A549 (cell line): ENCODE results near the gene NDUFS8. TPM values are rescaled to one million over a fixed set of nuclear protein-coding genes. Genes with fewer than 3 reads are reported as not detected.

ENCODE experiments used
- ATAC-seq, 2 experiments: fragments of 200-7000 bp in 1 of 2; fragments of >200 bp in 1 of 2; cut with Nextera tagmentation in 1 of 2; cut with Tn5 transposase in 1 of 2; 3 replicates each; pipeline versions ENCODE4 v1.8.0 to v1.9.1; 2018 to 2020; ENCODE audit warnings: mild to moderate bottlenecking in 1 of 2, moderate library complexity in 1 of 2
- CTCF ChIA-PET: fragments of 300-600 bp; sonication (Branson Sonifier 250); formaldehyde crosslinking; extraction: SDS; loops from one replicate; lab custom pipeline; 2021; ENCODE audit warnings: antibody characterized with exemption, inconsistent platforms; lab: Yijun Ruan, JAX
- POLR2A ChIA-PET: fragments of 350-600 bp; formaldehyde crosslinking; extraction: SDS; loops from one replicate; lab custom pipeline; 2021; ENCODE audit warnings: antibody characterized with exemption, inconsistent platforms; lab: Yijun Ruan, JAX
- DNase-seq, 2 experiments: peaks; one replicate each; pipeline versions ENCODE4 v3.0.0 to v3.0.0-alpha.2; 2011 to 2016; ENCODE audit warnings: low read depth in 1 of 2, low spot score in 1 of 2
- FAIRE-seq: peaks from 2 replicates; lab custom pipeline; 2011; peaks lifted over from hg19 to GRCh38; lab: Jason Lieb, UNC
- H3K27ac ChIP-seq, 2 experiments: fragments of >200 bp; sonication (Bioruptor Twin); formaldehyde crosslinking; 3 replicates each; pipeline ENCODE4 v1.5.1; 2016 to 2017
- H3K4me1 ChIP-seq: fragments of >200 bp; sonication (Bioruptor Twin); formaldehyde crosslinking; 3 replicates; pipeline ENCODE4 v1.6.1; 2016
- H3K4me2 ChIP-seq: fragments of >200 bp; sonication (Bioruptor Twin); formaldehyde crosslinking; 3 replicates; pipeline ENCODE4 v1.6.1; 2016
- H3K4me3 ChIP-seq: fragments of >200 bp; sonication (Bioruptor Twin); formaldehyde crosslinking; 3 replicates; pipeline ENCODE4 v1.5.1; 2016
- H3K9me3 ChIP-seq: fragments of >200 bp; sonication (Bioruptor Twin); formaldehyde crosslinking; 3 replicates; pipeline ENCODE4 v1.6.1; 2016
- ATOH8 ChIP-seq: fragments of 250-450 bp; sonication (Bioruptor Pico); IDR thresholded peaks from 2 replicates; pipeline ENCODE4 v1.5.0; 2020; ENCODE audit warnings: low read depth, mild to moderate bottlenecking, moderate library complexity
- BHLHE40 ChIP-seq: IDR thresholded peaks from 2 replicates; pipeline ENCODE4 v1.6.1; 2012; ENCODE audit warnings: low read depth, low read length, inconsistent platforms
- EHF ChIP-seq: fragments of 250-450 bp; sonication (Bioruptor Pico); IDR thresholded peaks from 2 replicates; pipeline ENCODE4 v1.5.0; 2020; ENCODE audit warnings: mild to moderate bottlenecking
- EP300 ChIP-seq, 2 experiments: fragments of >200 bp; sonication (Bioruptor Twin); formaldehyde crosslinking; IDR thresholded peaks; 2 replicates in 1 of 2; 3 replicates in 1 of 2; pipeline ENCODE4 v1.6.1; 2016 to 2017
- GATA3 ChIP-seq: IDR thresholded peaks from 2 replicates; pipeline ENCODE4 v1.6.1; 2012; ENCODE audit warnings: borderline replicate concordance
- HOXA7 ChIP-seq: fragments of 250-450 bp; sonication (Bioruptor Pico); IDR thresholded peaks from 2 replicates; pipeline ENCODE4 v1.5.0; 2020; ENCODE audit warnings: mild to moderate bottlenecking, moderate library complexity
- HOXB5 ChIP-seq: fragments of 250-450 bp; sonication (Bioruptor Pico); IDR thresholded peaks from 2 replicates; pipeline ENCODE4 v1.5.0; 2020; ENCODE audit warnings: mild to moderate bottlenecking, moderate library complexity
- JUN ChIP-seq, 2 experiments: fragments of >200 bp; sonication (Bioruptor Twin); formaldehyde crosslinking; IDR thresholded peaks; 2 replicates in 1 of 2; 3 replicates in 1 of 2; pipeline ENCODE4 v1.6.1; 2016 to 2017
- PBX3 ChIP-seq: IDR thresholded peaks from 2 replicates; pipeline ENCODE4 v1.6.1; 2012
- POLR2A ChIP-seq: IDR thresholded peaks from 2 replicates; pipeline ENCODE4 v1.6.1; 2012; ENCODE audit warnings: mild to moderate bottlenecking, low read length
- POLR2AphosphoS2 ChIP-seq: conservative IDR thresholded peaks from 2 replicates; pipeline ENCODE4 v1.6.1; 2012; ENCODE audit warnings: low read length, improper control_type of control experiment, inconsistent platforms
- RAD21 ChIP-seq, 2 experiments: fragments of >200 bp in 1 of 2; sonication (Bioruptor Twin) in 1 of 2; formaldehyde crosslinking in 1 of 2; IDR thresholded peaks in 1 of 2; conservative IDR thresholded peaks in 1 of 2; 2 replicates in 1 of 2; 3 replicates in 1 of 2; pipeline ENCODE4 v1.6.1; 2012 to 2018; ENCODE audit warnings: inconsistent platforms in 1 of 2
- RARB ChIP-seq: fragments of 250-450 bp; sonication (Bioruptor Pico); IDR thresholded peaks from 2 replicates; pipeline ENCODE4 v1.8.0; 2021; ENCODE audit warnings: mild to moderate bottlenecking, moderate library complexity
- TP53 ChIP-seq: fragments of 250-450 bp; sonication (Bioruptor Pico); IDR thresholded peaks from 2 replicates; pipeline ENCODE4 v1.5.0; 2021; ENCODE audit warnings: mild to moderate bottlenecking, moderate library complexity
- USF2 ChIP-seq: fragments of 450-650 bp; IDR thresholded peaks from 2 replicates; pipeline ENCODE4 v1.6.1; 2014; ENCODE audit warnings: antibody characterized with exemption
- ZNF302 ChIP-seq: fragments of 250-450 bp; sonication (Bioruptor Pico); IDR thresholded peaks from 2 replicates; pipeline ENCODE4 v1.9.0; 2021; ENCODE audit warnings: inconsistent platforms, mild to moderate bottlenecking, moderate library complexity
- ZSCAN20 ChIP-seq: fragments of 250-450 bp; sonication (Bioruptor Pico); IDR thresholded peaks from 2 replicates; pipeline ENCODE4 v1.8.0; 2022; ENCODE audit warnings: mild to moderate bottlenecking, moderate library complexity
- WGBS: methylation state at CpG from one replicate; pipeline ENCODE4 v1.1.6; 2017; ENCODE audit errors: missing lambda C conversion rate; 5-methylcytosine and 5-hydroxymethylcytosine counted together
- polyA plus RNA-seq, 4 experiments: library from polyadenylated mRNA; depleted of rRNA in 3 of 4; stranded (reverse); fragments of >200 nt; fragmentation: RNase III in 1 of 4; extraction: RNeasy Plus Mini Kit Qiagen cat#74134 plus additional on column Dnase treatment in 1 of 4; gene quantifications; 2 replicates in 3 of 4; 3 replicates in 1 of 4; pipeline ENCODE4 v1.2.3, GENCODE V29; 2011 to 2017
- TF ChIP-seq, protein P1 (sequence below): fragments of >200 bp; sonication (Bioruptor Twin); formaldehyde crosslinking; IDR thresholded peaks from 2 replicates; pipeline ENCODE4 v1.6.1; 2016
- TF ChIP-seq, protein P2 (sequence below): fragments of 200-600 bp; sonication (generic); IDR thresholded peaks from 2 replicates; pipeline ENCODE4 v1.6.1; 2016; ENCODE audit warnings: antibody characterized with exemption, mild to moderate bottlenecking, moderate library complexity

The NDUFS8 gene
- polyA plus RNA-seq, 2 of the 4 experiments (the other 2 are of a cell fraction): 71.0 to 298 TPM

- FAIRE-seq (no peak), ATAC-seq (no peak), DNase-seq (no peak)
- POLR2A ChIA-PET: interaction anchor here (2.8 to 3.8 kb wide), 2 partner anchors 11 to 22 kb away, joined by 13 to 37 read pairs; no protein-coding TSS in a partner anchor
- Histone ChIP-seq H3K4me3 (peak overlapping the region; percentile 20; the same call in 1 of the 3 replicates), H3K4me2 (peak overlapping the region; percentile 96), H3K9me3 (no peaks in the 10 kb centered on the region), H3K27ac (peak overlapping the region; percentile 99 to 100), H3K4me1 (peaks cover 89% of the 10 kb centered on the region)
- WGBS: 91% methylated on average over 8 of the region's 8 CpGs
- no peak for TF ChIP-seq USF2
- 0 out of 2 replicates have a peak, but pooled peaks have one; percentile 22 for TF ChIP-seq HOXB5 (CRISPR knock-in tag)
- no peak for TF ChIP-seq POLR2A
- peak; percentile 11; the same call in 1 of the 2 replicates for TF ChIP-seq HOXA7 (CRISPR knock-in tag)
- CTCF ChIA-PET: interaction anchor here (1.4 to 3.9 kb wide), 6 partner anchors 7 to 22 kb away, joined by 3 to 23 read pairs (median 6); no protein-coding TSS in a partner anchor
Observed at GRCh38 chr11:68015467-68015866, 15.0 kb upstream of the NDUFS8 start.

GRCh38 chr11:68016161-68016903 is 14.1 kb upstream of the NDUFS8 start:
- peaks cover 93% of the 10 kb centered on the region for H3K4me1 ChIP-seq
- WGBS: 34% methylated on average over 12 of the region's 13 CpGs
- ATAC-seq: no peak; a peak in 1 of 6 replicates
- ChIA-PET POLR2A (interaction anchor here (0.6 to 1.4 kb wide), 3 partner anchors 10 to 1445 kb away, joined by 3 to 5 read pairs (median 3); no protein-coding TSS in a partner anchor), CTCF (interaction anchor here (1.1 to 2.7 kb wide), 5 partner anchors 8 to 22 kb away, joined by 3 to 11 read pairs (median 5); no protein-coding TSS in a partner anchor)
- H3K4me3 ChIP-seq: no peak overlapping the region; the same call in 2 of the 3 replicates
- H3K27ac ChIP-seq: peak overlapping the region; percentile 99 to 100
- H3K9me3 ChIP-seq: no peaks in the 10 kb centered on the region
- peak overlapping the region; percentile 96 for H3K4me2 ChIP-seq
- no peak for FAIRE-seq
- no peak; the same call in 1 of the 2 replicates for TF ChIP-seq POLR2A
- TF ChIP-seq RAD21 (conservative IDR thresholded peaks at IDR 0.05 in 1 of 2, IDR thresholded peaks at IDR 0.05 in 1 of 2): peak in 1 of 2 experiments; percentile 5; a peak in 1 of 5 replicates
- 0 out of 2 replicates have a peak, but pooled peaks have one; percentile 5 for TF ChIP-seq ZNF302
- TF ChIP-seq RARB: peak; percentile 6; the same call in 1 of the 2 replicates
- peak; percentile 66; the same call in 1 of the 2 replicates for TF ChIP-seq HOXA7 (CRISPR knock-in tag)
- TF ChIP-seq, protein P1, sequence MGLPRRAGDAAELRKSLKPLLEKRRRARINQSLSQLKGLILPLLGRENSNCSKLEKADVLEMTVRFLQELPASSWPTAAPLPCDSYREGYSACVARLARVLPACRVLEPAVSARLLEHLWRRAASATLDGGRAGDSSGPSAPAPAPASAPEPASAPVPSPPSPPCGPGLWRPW: no peak
- peak; percentile 31; the same call in 1 of the 2 replicates for TF ChIP-seq EHF (CRISPR knock-in tag)
- TF ChIP-seq HOXB5 (CRISPR knock-in tag): peak; percentile 81; the same call in 1 of the 2 replicates
- 0 out of 2 replicates have a peak, but pooled peaks have one; percentile 27 for TF ChIP-seq PBX3
- no peak for DNase-seq

- Histone ChIP-seq H3K9me3 (no peaks in the 10 kb centered on the region), H3K27ac (peak overlapping the region; percentile 99 to 100), H3K4me2 (peak overlapping the region; percentile 96), H3K4me1 (peaks cover 84% of the 10 kb centered on the region), H3K4me3 (no peak overlapping the region)
- DNase-seq (peak in 1 of 2 experiments; percentile 90), FAIRE-seq (peak; percentile 96), ATAC-seq (peak in 1 of 2 experiments; percentile 2; a peak in 2 of 6 replicates)
- ChIA-PET POLR2A (interaction anchor here (0.6 to 1.4 kb wide), 3 partner anchors 9 to 1446 kb away, joined by 3 to 5 read pairs (median 3); no protein-coding TSS in a partner anchor), CTCF (interaction anchor here (1.1 to 2.6 kb wide), 4 partner anchors 9 to 23 kb away, joined by 3 to 8 read pairs (median 4); no protein-coding TSS in a partner anchor)
- WGBS: 28% methylated on average over 12 of the region's 16 CpGs
- TF ChIP-seq TP53 (CRISPR knock-in tag) (no peak), POLR2AphosphoS2 (0 out of 2 replicates have a peak, but pooled peaks have one; percentile 48), BHLHE40 (peak; percentile 78), ZSCAN20 (CRISPR knock-in tag) (peak; percentile 65; the same call in 1 of the 2 replicates), EP300 (IDR thresholded peaks at IDR 0.05) (no peak; a peak in 1 of 5 replicates), GATA3 (0 out of 2 replicates have a peak, but pooled peaks have one; percentile 56), ATOH8 (no peak), HOXB5 (CRISPR knock-in tag) (0 out of 2 replicates have a peak, but pooled peaks have one; percentile 32), JUN (IDR thresholded peaks at IDR 0.05) (peak in 1 of 2 experiments; percentile 81; a peak in 3 of 5 replicates)
- TF ChIP-seq, protein P2, sequence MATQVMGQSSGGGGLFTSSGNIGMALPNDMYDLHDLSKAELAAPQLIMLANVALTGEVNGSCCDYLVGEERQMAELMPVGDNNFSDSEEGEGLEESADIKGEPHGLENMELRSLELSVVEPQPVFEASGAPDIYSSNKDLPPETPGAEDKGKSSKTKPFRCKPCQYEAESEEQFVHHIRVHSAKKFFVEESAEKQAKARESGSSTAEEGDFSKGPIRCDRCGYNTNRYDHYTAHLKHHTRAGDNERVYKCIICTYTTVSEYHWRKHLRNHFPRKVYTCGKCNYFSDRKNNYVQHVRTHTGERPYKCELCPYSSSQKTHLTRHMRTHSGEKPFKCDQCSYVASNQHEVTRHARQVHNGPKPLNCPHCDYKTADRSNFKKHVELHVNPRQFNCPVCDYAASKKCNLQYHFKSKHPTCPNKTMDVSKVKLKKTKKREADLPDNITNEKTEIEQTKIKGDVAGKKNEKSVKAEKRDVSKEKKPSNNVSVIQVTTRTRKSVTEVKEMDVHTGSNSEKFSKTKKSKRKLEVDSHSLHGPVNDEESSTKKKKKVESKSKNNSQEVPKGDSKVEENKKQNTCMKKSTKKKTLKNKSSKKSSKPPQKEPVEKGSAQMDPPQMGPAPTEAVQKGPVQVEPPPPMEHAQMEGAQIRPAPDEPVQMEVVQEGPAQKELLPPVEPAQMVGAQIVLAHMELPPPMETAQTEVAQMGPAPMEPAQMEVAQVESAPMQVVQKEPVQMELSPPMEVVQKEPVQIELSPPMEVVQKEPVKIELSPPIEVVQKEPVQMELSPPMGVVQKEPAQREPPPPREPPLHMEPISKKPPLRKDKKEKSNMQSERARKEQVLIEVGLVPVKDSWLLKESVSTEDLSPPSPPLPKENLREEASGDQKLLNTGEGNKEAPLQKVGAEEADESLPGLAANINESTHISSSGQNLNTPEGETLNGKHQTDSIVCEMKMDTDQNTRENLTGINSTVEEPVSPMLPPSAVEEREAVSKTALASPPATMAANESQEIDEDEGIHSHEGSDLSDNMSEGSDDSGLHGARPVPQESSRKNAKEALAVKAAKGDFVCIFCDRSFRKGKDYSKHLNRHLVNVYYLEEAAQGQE: no peak
Observed at GRCh38 chr11:68016904-68017817, 13.3 kb upstream of the NDUFS8 start.
